Esophagus squamous epithelium (tissue), 4 donors: ENCODE data around the gene C17orf50.

ENCODE experiments used
- CTCF ChIP-seq, 6 experiments: fragments of 450-650 bp in 4 of 6; fragments of 200-600 bp in 2 of 6; sonication (generic) in 2 of 6; IDR thresholded peaks; one replicate each; pipeline ENCODE4 v1.5.1; 2016 to 2019; ENCODE audit warnings: antibody characterized with exemption in 6 of 6, mild to moderate bottlenecking in 4 of 6, moderate library complexity in 4 of 6
- POLR2A ChIP-seq, 4 donors: fragments of 450-650 bp; IDR thresholded peaks; one replicate each; pipeline ENCODE4 v1.6.1; 2017; ENCODE audit warnings: antibody characterized with exemption in 4 of 4, mild to moderate bottlenecking in 4 of 4, moderate library complexity in 3 of 4

GRCh38 chr17:35730400-35731005 lies 30.2 kb upstream of the C17orf50 start:
- TF ChIP-seq POLR2A (IDR thresholded peaks at IDR 0.05) (no peak), CTCF (IDR thresholded peaks at IDR 0.05) (no peak)
